ENCODE measurements around the gene FXYD4.
"Not testable (repeated sequence)": the region's sequence is repeated elsewhere in the genome, so short reads cannot be mapped to it uniquely, and the experiment has no call there.

FXYD4 gene

DNA sequence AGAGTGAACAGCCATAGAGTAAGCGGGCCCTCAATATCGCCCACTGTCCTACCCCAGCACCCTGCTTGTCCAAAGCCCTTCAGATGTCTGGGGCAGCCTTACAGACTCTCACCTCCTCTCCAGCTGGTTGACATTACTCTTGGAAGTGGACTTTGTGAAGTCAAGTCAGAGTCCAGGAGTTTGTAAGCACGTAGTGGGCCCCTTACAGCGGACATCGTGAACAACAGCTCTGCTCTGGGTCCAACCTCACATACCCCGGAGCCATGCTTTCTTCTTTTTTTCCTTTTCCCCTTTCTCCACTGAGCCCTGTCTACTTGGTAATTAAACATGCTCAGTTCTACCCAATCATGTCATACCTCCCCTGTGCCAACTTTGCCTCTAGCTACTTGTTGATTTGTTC is 20.1 kb downstream of the FXYD4 start:
- Histone ChIP-seq H3K9me3 (ENCODE audit: control insufficient read depth, low read length) (no peaks in the 10 kb centered on the region), H3K4me1 (no peaks in the 10 kb centered on the region), H3K36me3 (ENCODE audit: control insufficient read depth, insufficient read depth, low read length) (no peaks in the 10 kb centered on the region), H3K27ac (no peak overlapping the region), H3K27me3 (ENCODE audit: control insufficient read depth, insufficient read depth, low read length) (no peaks in the 10 kb centered on the region), H3K79me2 (peaks cover 47% of the 10 kb centered on the region), H3K4me2 (ENCODE audit: low read length) (no peak overlapping the region), H3K9ac (no peak overlapping the region), H3K4me3 (ENCODE audit: low read depth, low read length) (no peak overlapping the region), H2AFZ (no peak overlapping the region)
- no peak for TF ChIP-seq CTCF (IDR thresholded peaks at IDR 0.05)

- no peak overlapping the region for H3K27ac ChIP-seq
- TF ChIP-seq CTCF (IDR thresholded peaks at IDR 0.05), result no peak
- H3K36me3 ChIP-seq (ENCODE audit: control insufficient read depth, insufficient read depth, low read length), result no peaks in the 10 kb centered on the region
- H3K4me2 ChIP-seq (ENCODE audit: low read length), result no peak overlapping the region
- no peaks in the 10 kb centered on the region for H3K9me3 ChIP-seq (ENCODE audit: control insufficient read depth, low read length)
- H3K4me3 ChIP-seq (ENCODE audit: low read depth, low read length), result no peak overlapping the region
- no peak overlapping the region for H2AFZ ChIP-seq
- H3K9ac ChIP-seq, result no peak overlapping the region
- H3K79me2 ChIP-seq, result peaks cover 45% of the 10 kb centered on the region
- H3K4me1 ChIP-seq, result peaks cover under 1% of the 10 kb centered on the region
- H3K27me3 ChIP-seq (ENCODE audit: control insufficient read depth, insufficient read depth, low read length), result no peaks in the 10 kb centered on the region
Measured at GRCh38 chr10:43392748-43393147, 21.3 kb downstream of the FXYD4 start.

GRCh38 chr10:43393186-43393585 is 21.8 kb downstream of the FXYD4 start:
- H3K9ac ChIP-seq; H3K27me3 ChIP-seq (ENCODE audit: control insufficient read depth, insufficient read depth, low read length); H3K27ac ChIP-seq; H3K4me2 ChIP-seq (ENCODE audit: low read length); H3K36me3 ChIP-seq (ENCODE audit: control insufficient read depth, insufficient read depth, low read length); H3K4me1 ChIP-seq; H3K9me3 ChIP-seq (ENCODE audit: control insufficient read depth, low read length); H2AFZ ChIP-seq; H3K4me3 ChIP-seq (ENCODE audit: low read depth, low read length): not testable (repeated sequence)
- peaks cover 48% of the 10 kb centered on the region for H3K79me2 ChIP-seq

- TF ChIP-seq CTCF (IDR thresholded peaks at IDR 0.05), result no peak
- peaks cover 5% of the 10 kb centered on the region for H3K4me1 ChIP-seq
- H3K79me2 ChIP-seq, result peaks cover 54% of the 10 kb centered on the region
- H3K9me3 ChIP-seq (ENCODE audit: control insufficient read depth, low read length), result no peaks in the 10 kb centered on the region
- no peak overlapping the region for H3K4me3 ChIP-seq (ENCODE audit: low read depth, low read length)
- no peaks in the 10 kb centered on the region for H3K27me3 ChIP-seq (ENCODE audit: control insufficient read depth, insufficient read depth, low read length)
- H2AFZ ChIP-seq, result no peak overlapping the region
- no peaks in the 10 kb centered on the region for H3K36me3 ChIP-seq (ENCODE audit: control insufficient read depth, insufficient read depth, low read length)
- H3K9ac ChIP-seq, result no peak overlapping the region
- no peak overlapping the region for H3K27ac ChIP-seq
- no peak overlapping the region for H3K4me2 ChIP-seq (ENCODE audit: low read length)
Measured at GRCh38 chr10:43393606-43394360, 22.3 kb downstream of the FXYD4 start.

DNA sequence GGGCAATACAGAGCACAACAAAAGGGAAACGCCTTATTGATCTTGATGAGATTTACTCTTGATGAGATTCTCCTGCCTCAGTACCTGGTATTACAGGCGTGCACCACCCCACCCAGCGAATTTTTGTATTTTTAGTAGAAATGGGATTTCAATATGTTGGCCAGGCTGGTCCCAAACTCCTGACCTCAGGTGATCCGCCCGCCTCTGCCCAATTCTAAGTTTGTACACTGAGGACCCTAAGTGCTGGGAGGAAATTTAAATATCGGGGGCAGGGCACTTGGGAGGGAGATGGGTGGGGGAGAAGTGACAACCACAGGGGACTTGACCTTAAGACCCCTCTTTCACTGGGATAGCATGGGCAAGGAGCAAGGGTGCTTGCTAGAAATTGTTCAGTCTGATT is 23.4 kb downstream of the FXYD4 start:
- no peak overlapping the region for H3K27ac ChIP-seq
- H3K9ac ChIP-seq, result no peak overlapping the region
- no peaks in the 10 kb centered on the region for H3K9me3 ChIP-seq (ENCODE audit: control insufficient read depth, low read length)
- peak overlapping the region; percentile 95 for H3K4me2 ChIP-seq (ENCODE audit: low read length)
- H2AFZ ChIP-seq, result no peak overlapping the region
- H3K4me3 ChIP-seq (ENCODE audit: low read depth, low read length), result no peak overlapping the region
- H3K36me3 ChIP-seq (ENCODE audit: control insufficient read depth, insufficient read depth, low read length), result no peaks in the 10 kb centered on the region
- no peak for TF ChIP-seq CTCF (IDR thresholded peaks at IDR 0.05)
- no peaks in the 10 kb centered on the region for H3K27me3 ChIP-seq (ENCODE audit: control insufficient read depth, insufficient read depth, low read length)
- peaks cover 5% of the 10 kb centered on the region for H3K4me1 ChIP-seq
- H3K79me2 ChIP-seq, result peaks cover 65% of the 10 kb centered on the region
